VCaP (cell line): ENCODE measurements around the gene CD320.

ENCODE experiments used
- H3K27ac ChIP-seq: fragments of 450-650 bp; 2 replicates; pipeline ENCODE4 v1.5.1; 2017
- TF ChIP-seq, protein P1 (sequence below): fragments of 450-650 bp; conservative IDR thresholded peaks from 2 replicates; pipeline ENCODE4 v1.5.1; 2017; ENCODE audit warnings: mild to moderate bottlenecking, moderate library complexity

CD320 gene

DNA sequence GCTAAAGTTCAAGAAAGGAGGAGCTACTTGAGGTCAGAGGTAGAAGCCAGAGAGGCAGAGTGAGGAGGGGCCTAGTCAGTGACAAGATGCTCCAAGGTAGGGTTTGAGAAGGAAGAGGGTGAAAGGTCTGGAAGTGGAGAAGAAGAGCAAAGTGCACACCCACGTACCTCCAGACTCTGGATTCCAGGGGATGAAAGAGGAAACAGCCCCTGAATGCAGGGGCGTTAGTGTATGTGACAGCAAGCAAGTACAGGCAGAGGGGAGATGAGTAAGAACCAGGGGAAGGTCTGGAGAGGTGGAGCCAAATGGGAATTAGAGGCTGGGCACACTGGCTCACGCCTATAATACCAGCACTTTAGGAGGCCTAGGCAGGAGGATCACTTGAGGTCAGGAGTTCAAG is 21.8 kb upstream of the CD320 start:
- H3K27ac ChIP-seq = no peak overlapping the region
- TF ChIP-seq, protein P1, sequence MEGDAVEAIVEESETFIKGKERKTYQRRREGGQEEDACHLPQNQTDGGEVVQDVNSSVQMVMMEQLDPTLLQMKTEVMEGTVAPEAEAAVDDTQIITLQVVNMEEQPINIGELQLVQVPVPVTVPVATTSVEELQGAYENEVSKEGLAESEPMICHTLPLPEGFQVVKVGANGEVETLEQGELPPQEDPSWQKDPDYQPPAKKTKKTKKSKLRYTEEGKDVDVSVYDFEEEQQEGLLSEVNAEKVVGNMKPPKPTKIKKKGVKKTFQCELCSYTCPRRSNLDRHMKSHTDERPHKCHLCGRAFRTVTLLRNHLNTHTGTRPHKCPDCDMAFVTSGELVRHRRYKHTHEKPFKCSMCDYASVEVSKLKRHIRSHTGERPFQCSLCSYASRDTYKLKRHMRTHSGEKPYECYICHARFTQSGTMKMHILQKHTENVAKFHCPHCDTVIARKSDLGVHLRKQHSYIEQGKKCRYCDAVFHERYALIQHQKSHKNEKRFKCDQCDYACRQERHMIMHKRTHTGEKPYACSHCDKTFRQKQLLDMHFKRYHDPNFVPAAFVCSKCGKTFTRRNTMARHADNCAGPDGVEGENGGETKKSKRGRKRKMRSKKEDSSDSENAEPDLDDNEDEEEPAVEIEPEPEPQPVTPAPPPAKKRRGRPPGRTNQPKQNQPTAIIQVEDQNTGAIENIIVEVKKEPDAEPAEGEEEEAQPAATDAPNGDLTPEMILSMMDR = no peak

DNA sequence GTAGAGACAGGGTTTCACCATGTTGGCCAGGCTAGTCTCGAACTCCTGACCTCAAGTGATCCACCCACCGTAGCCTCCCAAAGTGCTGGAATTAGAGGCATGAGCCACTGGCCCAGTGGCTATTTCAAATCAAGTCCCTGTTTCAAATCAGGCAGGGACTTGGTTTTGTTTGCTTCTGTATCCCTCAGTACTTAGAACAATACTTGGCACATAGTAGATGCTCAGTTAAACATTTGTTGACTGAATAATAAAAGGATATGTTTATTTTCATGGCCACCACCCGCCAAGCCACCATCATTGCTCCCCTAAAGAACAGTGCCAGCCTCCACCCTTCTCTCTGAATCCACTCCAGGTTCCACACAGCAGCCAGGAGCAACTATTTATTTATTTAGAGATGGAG is 17.3 kb upstream of the CD320 start:
- no peak overlapping the region for H3K27ac ChIP-seq
- TF ChIP-seq, protein P1 = no peak

DNA sequence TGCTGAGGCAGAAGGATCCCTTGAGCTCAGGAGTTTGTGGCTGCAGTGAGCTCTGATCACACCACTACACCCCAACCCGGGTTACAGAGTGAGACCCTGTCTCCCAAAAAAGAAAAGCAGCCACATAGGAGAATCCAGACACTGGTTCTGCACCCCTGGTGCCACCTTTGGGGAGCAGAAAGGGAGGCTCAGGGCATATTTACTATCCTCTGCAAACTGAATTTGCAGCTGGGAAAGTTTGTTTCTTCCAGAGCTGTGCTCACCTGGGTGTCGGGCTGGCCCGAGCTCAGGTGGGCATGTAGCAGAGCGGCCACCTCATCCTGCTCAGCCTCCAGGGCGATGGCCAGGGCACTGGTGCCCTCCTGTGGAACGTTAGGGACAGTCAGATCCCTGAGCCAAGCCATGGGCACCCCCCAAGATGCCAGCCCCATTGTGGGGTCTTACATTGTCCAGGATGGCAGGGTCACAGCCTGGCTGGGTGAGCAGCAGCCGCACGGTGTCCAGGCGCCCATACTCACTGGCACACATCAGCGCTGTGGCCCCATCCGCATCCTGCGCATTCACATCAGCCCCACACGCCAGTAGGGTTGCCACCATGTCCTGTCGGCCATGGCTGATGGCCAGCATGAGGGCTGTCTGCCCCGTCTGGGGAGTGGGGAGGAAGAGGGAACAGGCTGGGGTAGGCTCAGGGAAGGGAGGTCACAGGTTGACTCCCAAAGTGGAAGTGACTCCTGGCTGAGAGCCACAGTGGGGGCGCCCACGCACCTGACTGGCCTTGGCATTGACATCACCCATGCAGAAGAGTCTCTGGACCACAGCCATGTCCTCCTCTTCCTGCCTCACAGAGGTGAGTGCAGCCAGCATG is 16.3 kb upstream of the CD320 start:
- TF ChIP-seq, protein P1 = no peak
- H3K27ac ChIP-seq = no peak overlapping the region

DNA sequence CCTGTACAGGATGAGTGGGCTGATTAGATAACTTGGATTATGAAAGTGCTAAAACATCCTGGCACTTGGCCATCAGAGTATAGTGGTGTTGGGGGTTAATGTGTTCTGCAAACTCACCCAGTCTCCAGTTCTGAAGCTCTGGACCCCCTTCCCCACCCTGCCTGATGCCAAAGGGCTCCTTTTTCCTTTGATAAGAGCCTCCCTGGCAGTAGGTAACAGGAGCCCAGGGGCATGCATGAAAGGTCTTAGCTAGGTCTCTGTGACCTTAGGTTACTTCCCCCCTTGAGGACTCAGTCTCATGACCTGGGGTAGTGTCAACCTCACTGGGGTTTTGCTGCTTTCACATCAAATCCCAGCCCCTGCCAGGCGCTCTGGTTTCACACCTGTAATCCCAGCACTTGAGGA is 15.6 kb upstream of the CD320 start:
- TF ChIP-seq, protein P1 = no peak
- no peak overlapping the region for H3K27ac ChIP-seq

DNA sequence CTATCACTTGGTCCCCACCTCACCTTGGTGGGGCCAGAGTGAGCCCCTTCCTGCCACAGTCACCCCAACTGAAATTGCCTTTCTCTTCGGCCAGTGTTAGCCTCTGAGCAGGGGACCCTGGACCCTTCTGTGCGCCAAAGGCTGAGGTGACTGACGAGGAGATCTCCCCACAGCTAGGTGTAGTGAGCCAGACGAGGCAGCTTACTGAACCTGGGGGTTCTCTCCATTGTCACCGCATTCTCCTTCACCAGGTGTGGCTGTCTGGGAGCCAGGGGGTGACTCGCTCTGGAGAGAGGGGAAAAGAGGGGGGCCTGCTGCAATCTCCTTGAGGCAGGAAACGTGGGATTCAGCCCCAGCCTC is 14.5 kb upstream of the CD320 start:
- peak overlapping the region; percentile 82; the same call in 1 of the 2 replicates for H3K27ac ChIP-seq
- TF ChIP-seq, protein P1 = no peak

DNA sequence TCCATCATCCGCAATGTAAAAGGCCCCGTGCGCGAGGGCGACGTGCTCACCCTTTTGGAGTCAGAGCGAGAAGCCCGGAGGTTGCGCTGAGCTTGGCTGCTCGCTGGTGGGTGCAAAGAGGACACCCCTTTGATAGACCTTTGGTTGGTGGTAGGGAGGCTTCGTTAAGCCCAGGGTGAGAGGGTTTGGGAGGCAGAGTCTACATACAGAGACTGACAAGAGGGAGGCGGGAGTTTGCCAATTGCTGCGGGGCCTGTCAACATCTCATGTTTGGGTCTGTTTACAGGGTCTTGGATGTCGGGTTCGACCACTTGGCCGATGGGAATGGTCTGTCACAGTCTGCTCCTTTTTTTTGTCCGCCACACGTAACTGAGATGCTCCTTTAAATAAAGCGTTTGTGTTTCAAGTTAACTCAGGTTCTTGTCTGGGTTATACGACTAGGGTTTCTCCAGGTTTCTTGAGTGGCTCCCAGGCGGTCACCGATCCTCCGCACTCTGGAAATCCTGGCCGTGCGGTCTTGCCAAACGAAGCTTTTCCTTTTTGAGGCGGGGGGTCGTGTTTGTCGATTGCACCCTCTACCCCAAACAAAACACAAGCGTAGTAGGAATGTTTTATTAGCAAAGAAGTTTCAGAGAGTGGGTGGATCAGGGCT is 14.0 kb upstream of the CD320 start:
- peak overlapping the region; percentile 82 for H3K27ac ChIP-seq

More for the DNA sequence above, 14.0 kb upstream of the CD320 start:
- TF ChIP-seq, protein P1 = no peak
